SHP77 (cell line): ENCODE data around the gene GSTT4.
"Not testable (repeated sequence)": the region's sequence is repeated elsewhere in the genome, so short reads cannot be mapped to it uniquely, and the experiment has no call there.

Experiments
- DNase-seq, 2 experiments: peaks; one replicate each; lab custom pipeline; 2025; lab: John Stamatoyannopoulos, UW

Gene GSTT4

DNA sequence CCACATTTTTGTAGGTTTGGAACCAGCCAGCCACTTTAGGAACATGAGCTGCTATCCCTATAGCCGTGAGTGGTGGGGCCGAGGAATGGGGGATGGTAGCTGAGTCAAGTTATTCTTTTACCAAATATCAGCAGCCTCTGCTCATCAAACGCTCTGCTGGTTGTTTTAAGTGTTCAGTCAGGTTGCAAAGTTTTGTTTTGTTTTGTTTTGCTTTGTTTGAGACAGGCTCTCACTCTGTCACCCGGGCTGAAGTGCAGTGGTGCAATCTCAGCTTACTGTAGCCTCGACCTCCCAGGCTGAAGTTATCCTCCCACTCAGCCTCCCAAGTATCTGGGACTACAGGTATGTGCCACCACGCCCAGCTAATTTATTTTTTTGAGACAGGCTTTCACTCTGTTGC is 20.2 kb upstream of the GSTT4 start:
- no peak for DNase-seq

DNA sequence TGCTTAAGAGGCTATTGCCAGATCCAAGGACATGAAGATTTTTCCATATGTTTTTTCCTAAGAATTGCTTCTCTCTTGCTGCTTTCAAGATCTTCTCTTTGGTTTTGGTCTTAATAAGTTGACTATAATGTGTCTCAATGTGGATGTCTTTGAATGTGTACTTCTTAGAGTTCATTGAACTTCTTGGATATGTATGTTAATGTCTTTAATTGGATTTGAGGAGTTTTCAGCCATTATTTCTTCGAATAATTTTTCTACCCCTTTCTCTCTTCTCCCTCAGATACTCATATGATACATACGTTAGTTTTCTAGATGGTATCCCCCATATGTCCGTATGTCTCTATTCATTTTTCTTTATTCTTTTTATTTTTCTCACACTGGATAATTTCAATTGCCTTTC is 19.1 kb upstream of the GSTT4 start:
- no peak for DNase-seq

DNA sequence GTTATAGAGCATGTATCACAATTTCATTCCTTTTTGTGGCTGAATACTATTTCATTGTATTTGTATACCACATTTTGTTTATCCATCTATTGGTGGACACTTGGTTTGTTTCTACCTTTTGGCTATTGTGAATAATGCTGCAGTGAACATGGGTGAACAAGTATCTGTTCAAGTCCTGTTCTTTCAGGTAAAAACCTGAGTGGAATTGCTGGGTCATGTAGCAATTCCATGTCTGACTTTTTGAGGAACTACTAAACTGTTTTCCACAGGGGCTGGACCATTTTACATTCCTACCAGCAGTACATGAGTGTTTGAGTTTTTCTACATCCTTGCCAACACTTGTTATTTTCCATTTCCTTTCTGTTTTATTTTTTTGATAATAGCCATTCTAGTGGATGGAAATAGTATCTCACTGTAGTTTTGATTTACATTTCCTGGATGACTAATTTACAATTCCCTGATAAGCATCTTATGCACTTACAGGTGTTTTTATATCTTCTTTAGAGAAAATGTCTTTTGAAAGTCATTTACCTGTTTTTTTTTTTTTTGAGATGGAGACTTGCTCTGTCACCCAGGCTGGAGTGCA is 18.0 kb upstream of the GSTT4 start:
- no peak for DNase-seq

DNA sequence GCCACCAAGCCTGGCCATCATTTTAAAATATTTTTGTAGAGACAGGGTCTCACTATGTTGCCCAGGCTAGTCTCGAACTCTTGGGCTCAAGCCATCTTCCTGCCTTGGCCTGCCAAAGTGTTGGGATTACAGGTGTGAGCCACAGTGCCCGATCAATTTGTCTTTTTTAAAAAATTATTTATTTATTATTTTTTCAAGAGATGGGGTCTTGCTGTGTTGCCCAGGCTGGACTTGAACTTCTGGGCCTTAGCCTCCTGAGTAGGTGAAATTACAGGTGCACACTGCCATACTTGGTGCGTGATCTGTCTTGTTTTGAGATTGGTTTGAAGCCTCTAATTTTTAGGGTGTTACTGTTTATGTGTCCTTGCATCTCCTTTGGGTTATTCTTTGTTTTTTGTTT is 16.1 kb upstream of the GSTT4 start:
- DNase-seq = no peak

DNA sequence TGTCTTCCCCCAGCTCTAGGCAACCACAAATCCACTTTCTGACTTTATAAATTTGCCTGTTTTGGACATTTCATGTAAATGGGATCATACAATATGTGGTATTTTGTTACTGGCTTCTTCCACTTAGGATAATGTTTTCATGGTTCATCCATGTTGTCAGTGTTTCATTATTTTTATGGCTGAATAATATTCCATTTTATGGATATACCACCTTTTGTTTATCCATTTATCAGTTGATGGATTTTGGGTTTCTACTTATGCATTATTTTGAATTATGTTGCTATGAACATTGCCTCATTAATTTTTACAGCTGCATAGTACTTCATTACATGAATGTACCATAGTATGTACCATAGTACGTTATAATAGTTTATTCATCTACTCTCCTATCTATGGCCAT is 10.9 kb upstream of the GSTT4 start:
- DNase-seq = no peak

DNA sequence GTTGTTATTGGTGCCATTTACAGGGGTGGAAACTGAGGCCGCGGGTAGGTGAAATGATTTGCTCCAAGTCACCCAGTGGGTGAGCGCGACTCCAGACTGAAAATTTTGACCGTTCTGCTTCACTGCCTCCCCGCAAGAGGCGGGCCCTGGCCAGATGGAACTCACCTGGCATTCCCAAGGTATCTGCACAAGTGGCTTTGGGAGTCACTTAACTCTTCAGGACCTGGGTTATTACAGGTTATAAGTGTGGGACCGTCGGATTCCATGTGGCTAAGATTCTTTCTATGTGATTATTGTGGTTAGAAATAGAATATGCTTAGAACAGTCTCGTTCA is 6.4 kb upstream of the GSTT4 start:
- DNase-seq = no peak

DNA sequence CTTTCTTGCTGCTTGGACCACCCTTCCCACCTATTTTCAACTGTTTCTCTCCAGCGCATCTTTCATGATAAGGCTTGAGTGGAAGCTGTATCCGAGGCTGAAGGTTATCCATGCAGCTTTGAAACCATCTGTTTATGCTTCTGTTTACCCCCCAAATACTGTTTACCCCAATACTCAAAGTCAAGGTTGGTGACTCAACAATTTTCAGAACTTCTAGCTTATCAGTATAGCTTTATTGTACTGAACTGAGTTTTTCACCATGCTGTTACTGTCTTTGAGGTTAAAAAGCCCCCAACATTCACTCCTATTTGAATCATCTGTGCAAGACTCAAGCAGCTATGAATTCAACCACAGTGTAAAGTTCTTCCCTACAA is 4.8 kb upstream of the GSTT4 start:
- DNase-seq = no peak

DNA sequence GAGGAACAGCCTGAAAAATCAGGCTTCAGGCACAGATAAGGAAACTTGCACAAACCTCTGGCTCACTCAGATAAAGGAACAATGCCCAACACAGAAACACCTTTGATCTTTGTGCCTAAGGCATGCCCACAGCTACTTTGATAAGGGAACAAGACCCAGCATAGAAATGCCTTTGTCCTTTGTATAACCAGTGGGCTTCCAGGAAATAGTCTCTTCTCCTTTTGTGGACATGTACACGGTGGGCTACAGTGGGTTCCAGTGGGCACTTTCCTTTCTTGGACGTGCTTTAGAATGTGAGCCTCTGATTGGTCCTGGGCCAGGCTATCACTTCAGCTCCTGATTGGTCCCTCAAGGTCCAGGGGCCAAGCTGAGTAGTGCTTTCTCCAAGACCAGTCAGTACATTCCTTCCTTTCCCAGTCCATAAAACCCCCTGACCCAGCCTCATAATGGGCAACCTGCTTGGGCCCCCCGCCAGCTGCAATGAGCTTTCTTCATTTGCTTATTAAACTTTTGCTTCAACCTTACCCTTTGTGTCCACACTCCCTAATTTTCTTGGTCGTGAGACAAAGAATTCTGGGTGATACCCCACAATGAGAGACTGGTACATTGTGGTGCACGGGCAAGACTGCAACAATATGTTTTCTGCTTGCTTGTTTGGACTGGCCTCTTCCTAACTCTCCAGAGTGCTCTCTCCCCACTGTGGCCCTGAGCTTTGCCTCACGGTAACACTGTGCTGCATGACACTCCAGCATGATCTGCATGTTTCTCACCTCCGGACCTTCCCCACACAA is 4.2 kb upstream of the GSTT4 start:
- no peak for DNase-seq

DNA sequence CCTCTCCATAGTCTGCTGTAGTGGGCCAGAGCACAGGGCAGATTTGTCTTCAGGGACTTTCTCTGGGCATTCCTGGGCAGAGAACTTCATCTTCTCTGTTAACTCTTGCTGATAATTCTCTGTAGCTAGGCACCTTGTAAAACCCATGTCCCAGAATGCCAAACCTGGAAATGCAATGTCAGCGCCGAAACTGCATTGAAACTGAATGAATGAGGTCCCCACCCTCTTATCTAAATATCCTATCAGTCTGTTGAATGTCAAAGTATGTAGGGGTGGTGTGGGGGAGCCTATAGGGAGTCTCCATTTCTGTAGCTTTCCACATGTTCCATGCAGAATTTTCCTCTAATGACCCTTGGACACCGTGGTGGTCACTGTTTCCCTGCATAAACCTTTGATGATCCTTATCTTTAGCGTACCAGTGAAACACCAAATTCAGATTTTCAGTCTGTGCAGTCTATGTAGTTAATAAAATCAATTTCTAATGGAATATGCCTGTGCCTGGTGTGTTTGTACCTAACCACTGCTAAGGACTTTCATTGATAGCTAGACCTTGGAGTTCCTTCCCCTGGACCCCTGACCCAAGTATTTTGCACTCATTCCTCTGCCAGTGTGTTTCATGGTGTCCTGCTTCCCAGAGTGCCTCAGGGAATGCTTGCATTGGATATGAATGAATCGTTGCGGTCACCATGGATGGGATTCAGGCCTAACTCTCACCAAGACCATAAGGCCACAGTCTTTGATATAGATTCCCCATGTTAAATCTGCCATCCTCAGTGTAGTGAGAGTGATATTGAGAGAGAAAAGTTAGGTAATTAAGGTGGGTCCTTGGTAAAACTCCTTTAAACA is 3.4 kb upstream of the GSTT4 start:
- no peak for DNase-seq

DNA sequence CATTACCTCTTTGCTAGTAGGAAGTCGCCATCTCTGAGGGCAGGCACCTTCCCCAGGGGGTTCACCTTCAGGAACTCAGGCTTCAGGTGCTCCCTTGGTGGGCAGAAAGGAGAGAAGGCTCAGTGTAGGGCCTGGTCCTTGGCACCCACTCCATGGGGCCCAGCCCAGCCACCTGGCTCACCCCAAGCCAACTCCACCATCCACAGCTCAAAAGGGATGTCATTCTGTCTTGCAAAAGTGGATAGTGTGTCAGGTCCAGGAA is 2.7 kb upstream of the GSTT4 start:
- no peak for DNase-seq

DNA sequence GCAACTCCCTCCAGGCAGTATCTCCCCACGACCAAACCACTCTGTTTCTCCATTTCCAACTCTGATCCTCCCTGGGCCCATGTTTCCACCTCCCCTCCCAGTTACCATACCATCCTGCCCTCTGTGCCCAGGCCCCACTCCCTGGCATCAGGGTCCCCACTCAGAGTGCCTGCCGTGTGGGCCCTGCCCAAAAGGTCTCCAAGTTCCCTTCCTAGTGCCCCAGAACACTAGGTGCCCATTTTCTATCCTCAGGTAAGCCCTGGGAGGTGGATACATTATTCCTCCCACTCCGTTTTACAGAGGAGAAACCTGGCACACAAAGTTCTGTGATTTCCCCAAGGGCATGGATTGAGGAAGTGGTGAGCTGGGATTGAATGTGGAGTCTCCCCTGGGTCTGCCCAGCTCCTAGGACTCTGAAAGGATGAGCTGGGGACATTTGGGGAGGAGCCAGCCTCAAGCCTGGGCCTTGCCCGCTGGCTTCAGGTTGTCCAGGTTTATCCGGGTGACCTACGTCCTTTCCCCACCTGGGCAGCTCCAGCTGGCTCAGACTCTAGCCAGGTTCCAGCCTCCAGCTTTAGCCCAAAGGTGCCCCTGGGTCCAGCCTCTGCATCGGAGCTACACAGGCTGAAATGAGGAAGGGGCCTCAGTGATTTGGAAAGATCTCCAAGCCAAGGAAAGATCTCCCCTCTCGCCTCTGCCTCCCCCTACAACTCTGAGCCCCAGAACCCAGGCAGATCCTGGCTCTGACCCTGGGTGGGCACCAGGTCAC is 2.2 kb upstream of the GSTT4 start:
- no peak for DNase-seq

DNA sequence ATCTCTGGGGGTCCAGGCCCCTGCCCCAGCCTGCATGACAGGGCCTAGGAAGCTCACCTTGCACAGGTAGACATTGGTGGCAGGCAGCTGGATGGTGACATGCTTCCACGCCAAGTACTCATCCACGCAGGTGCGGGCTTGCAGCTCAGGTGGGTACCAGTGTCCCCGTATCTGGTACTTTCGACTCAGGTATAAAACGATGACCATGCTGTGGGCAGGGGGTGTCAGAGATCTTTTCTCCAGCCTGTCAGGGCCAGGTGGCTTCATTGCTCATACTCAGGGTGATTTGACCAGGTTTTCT is 1.6 kb upstream of the GSTT4 start:
- no peak for DNase-seq

DNA sequence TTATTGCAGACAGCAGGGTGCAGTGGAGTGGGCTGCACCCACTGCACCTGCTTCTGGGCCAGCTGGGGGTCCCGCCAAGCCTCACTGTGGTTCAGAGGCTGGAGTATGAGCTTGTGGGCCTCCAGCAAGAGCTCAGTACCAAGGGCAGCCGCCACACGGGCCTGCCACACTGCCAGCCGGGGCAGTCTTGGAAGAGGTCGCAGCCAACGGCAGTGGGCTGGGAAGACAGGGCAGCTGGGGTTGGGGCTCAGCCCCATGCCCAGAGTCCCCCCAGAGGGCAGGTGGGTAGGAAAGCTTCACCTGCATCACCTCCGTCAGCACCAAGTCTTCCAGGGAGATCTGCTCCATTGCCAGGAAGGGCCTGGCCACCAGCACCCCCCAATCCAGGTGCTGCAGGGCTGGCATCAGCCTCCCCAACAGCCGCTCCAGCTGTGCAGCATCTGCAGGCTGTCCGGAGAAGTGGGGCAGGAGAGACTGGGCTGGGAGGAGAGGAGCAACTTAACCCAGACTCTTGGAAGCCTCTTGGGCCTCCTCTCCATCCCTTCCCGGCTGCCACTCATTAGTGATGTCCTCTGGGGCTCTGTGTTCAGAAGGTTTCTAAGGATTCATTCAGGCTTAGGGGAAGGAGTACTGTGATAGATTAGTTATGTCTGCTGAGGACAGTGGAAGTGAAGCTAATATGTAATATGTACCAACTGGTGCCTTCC is 1.1 kb upstream of the GSTT4 start:
- DNase-seq = no peak

DNA sequence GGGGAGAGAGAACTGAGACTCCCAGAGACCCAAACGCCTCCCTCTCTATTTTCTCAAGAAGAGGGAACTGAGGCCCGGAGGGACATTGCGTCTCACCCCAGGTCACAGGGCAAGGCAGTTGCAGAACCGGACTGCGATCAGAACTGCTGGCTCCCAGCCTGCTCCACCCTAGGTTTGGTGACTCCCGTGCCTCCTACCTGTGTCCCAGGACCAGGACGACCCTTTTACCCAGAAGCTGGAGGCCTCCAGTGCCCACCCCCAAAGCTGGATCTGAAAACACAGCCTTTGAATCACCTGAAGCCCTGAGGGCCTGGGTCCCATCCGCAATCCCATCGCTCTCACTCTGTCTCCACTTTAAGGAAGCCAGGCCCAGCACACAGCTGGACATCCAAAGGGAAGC is 1.4 kb downstream of the GSTT4 start:
- DNase-seq = no peak

DNA sequence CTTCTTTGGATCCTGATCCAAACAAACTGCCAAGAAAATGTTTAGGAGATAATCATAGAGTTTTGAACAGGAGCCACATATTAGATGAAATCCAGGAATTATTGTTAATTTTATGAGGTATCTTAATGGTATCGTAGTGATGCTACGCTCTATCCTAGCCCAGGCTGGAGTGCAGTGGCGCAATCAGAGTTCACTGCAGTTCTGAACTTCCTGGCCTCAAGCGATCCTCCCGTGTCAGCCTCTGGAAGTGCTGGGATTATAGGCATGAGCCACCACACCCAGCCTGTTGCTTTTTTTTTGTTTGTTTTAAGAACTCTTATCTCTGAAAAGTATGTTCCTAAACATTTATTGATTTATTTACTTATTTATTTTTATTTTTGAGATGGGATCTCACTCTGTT is 2.4 kb downstream of the GSTT4 start:
- DNase-seq = no peak

DNA sequence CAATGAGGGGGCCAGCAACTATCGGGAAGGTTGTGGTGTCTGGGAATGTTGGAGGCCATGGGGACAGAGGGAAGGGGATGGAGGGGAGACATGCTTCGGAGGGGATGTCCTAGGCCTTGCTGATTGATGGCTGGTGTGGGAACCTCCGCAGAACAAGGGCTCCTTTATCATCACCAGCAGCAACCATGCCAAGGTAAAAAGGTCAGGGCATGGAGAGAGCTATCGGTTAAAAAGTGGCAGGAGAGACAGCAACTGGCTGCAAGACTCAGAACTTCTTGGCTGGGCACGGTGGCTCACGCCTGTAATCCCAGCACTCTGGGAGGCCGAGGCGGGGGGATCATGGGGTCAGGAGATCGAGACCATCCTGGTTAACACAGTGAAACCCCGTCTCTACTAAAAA is 3.0 kb downstream of the GSTT4 start:
- no peak for DNase-seq

DNA sequence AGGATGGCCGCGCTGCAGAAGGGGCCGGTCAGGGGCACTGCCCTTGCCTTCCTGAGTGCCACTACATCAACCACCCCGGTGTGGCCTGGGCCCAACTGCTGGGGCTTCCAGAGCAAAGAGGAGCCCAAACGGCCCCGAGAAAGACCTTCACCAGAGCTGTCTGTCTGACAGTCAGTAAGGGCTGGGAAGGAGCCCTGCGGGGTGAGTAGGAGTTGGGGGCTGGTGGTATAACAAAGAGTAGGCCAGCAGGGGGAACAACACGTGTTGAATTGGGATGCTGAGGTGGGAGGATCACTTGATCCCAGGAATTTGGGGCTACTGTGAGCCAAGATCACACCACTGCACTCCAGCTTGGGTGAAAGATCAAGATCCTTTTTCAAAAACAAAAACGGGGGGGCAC is 3.9 kb downstream of the GSTT4 start:
- no peak for DNase-seq

DNA sequence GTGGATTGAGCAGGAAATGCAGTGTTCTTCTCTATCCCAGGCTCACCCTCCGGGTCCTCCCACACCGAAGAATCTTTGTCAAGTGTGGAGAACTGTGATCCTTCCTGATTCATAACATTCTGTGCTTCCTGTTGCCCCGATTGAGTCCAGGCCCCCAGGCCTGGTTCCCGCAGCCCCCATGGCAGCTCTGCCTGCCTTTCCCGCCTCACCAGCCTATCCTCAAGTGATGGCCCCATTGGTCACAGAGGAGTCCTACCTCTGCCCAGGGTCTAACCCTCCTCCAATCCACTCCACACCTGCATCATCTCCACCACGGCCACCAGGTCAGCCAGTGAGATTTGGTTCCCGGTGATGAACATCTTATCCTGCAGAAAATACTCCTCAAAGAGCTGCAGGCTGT is 5.5 kb downstream of the GSTT4 start:
- DNase-seq = not testable (repeated sequence)

DNA sequence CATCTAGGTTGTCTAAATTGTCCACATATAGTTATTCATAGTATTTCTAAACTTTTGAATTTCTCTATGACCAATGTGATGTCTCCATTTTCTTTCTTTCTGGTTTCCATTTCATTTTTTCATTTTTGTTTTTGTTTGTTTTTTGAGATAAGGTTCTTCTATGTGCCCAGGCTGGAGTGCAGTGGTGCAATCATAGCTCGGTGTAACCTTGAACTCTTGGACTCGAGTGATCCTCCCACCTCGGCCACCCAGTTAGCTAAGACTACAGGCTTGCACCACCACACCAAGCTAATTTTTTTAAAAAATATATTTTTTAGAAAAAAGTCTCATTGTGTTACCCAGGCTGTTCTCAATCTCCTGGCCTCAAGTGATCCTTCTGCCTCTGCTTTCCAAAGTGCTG is 8.2 kb downstream of the GSTT4 start:
- DNase-seq = no peak

DNA sequence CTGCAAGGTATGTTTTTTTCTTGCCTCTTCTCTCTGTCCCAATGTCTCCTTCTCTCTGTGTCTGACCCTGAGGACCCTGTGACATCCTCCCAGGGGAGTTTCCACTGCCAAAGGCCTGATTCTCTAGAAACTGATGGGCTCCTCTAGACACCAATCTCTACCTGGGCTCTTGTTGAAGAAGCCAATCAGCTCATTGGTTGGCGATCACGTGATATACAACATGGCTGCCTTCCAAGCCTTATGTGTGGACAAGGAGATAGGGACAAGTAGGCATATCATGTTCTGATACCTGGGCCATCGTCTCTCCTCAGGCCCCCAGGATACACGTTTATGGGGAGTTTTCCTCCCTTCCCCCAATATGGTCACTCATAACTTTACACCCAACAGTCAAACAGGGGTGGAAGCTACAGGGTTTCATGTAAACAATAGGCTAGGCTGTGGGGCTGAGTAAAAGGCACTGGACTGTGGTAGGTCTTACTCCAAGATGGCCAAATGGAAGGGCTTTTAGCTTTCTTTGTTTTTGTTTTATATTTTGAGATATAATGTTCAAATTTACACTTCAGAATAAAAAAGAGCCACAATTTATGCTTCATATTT is 11.6 kb downstream of the GSTT4 start:
- DNase-seq = not testable (repeated sequence)

DNA sequence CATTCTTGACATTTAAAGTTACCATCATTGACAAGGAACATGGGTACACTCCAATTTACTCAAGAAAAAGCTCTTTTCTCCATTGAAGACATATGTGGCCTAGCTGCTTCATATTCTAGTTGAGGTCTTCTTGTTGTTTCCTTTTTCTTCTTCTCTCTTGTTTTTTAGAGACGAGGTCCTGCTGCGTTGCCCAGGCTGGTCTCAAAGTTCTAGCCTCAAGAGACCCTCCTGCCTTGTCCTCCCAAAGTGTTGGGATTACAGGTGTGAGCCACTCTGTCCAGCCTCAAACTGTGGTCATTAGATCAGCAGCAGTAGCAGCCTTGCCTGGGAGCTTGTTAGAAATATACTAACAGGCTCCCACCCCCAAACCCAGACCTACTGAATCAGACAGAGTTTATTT is 12.2 kb downstream of the GSTT4 start:
- not testable (repeated sequence) for DNase-seq
